Measurements from ENCODE around the gene SYNJ2.

Gene SYNJ2

GRCh38 chr6:158085261-158086053 is 103.8 kb downstream of the SYNJ2 start:
- no peak for TF ChIP-seq CTCF (IDR thresholded peaks at IDR 0.05; ENCODE audit: extremely low read depth, missing control alignments)
- DNase-seq (ENCODE audit: low spot score) = no peak

- no peak for TF ChIP-seq CTCF (IDR thresholded peaks at IDR 0.05; ENCODE audit: extremely low read depth, missing control alignments)
- no peak for DNase-seq (ENCODE audit: low spot score)
These were observed 104.4 kb downstream of the SYNJ2 start for GRCh38 chr6:158086054-158086503.

GRCh38 chr6:158086504-158087223 is 105.0 kb downstream of the SYNJ2 start:
- peak; percentile 39 for DNase-seq (ENCODE audit: low spot score)
- no peak for TF ChIP-seq CTCF (IDR thresholded peaks at IDR 0.05; ENCODE audit: extremely low read depth, missing control alignments)

GRCh38 chr6:158087224-158087867 is 105.7 kb downstream of the SYNJ2 start:
- no peak for DNase-seq (ENCODE audit: low spot score)
- TF ChIP-seq CTCF (IDR thresholded peaks at IDR 0.05; ENCODE audit: extremely low read depth, missing control alignments) = no peak

GRCh38 chr6:158092806-158093205 is 111.1 kb downstream of the SYNJ2 start:
- DNase-seq (ENCODE audit: low spot score) = no peak
- no peak for TF ChIP-seq CTCF (IDR thresholded peaks at IDR 0.05; ENCODE audit: extremely low read depth, missing control alignments)

GRCh38 chr6:158095031-158095430 is 113.4 kb downstream of the SYNJ2 start:
- no peak for DNase-seq (ENCODE audit: low spot score)
- TF ChIP-seq CTCF (IDR thresholded peaks at IDR 0.05; ENCODE audit: extremely low read depth, missing control alignments) = no peak

- no peak for TF ChIP-seq CTCF (IDR thresholded peaks at IDR 0.05; ENCODE audit: extremely low read depth, missing control alignments)
- DNase-seq (ENCODE audit: low spot score) = no peak
These were observed 114.0 kb downstream of the SYNJ2 start for GRCh38 chr6:158095671-158096070.

All from GM20000 (cell line).